RWPE1 (cell line): ENCODE results near the gene PHKG2.

Source experiments
- CTCF ChIA-PET: fragments of 350-600 bp; sonication (Branson Sonifier 250); formaldehyde crosslinking; extraction: SDS; loops from one replicate; lab custom pipeline; 2021; lab: Yijun Ruan, JAX
- POLR2A ChIA-PET: fragments of 400-600 bp; formaldehyde crosslinking; extraction: SDS; loops from one replicate; lab custom pipeline; 2020; ENCODE audit warnings: antibody characterized with exemption; ENCODE audit not compliant: low non-redundant PET; lab: Yijun Ruan, JAX
- DNase-seq: peaks from one replicate; pipeline ENCODE4 v3.0.0; 2012; ENCODE audit warnings: low spot score
- H3K27ac ChIP-seq: fragments of 450-650 bp; 2 replicates; pipeline ENCODE4 v1.5.1; 2017
- TF ChIP-seq, protein P1 (sequence below): fragments of 450-650 bp; conservative IDR thresholded peaks from 2 replicates; pipeline ENCODE4 v1.5.1; 2017; ENCODE audit warnings: low read depth, mild to moderate bottlenecking

The PHKG2 gene

DNA sequence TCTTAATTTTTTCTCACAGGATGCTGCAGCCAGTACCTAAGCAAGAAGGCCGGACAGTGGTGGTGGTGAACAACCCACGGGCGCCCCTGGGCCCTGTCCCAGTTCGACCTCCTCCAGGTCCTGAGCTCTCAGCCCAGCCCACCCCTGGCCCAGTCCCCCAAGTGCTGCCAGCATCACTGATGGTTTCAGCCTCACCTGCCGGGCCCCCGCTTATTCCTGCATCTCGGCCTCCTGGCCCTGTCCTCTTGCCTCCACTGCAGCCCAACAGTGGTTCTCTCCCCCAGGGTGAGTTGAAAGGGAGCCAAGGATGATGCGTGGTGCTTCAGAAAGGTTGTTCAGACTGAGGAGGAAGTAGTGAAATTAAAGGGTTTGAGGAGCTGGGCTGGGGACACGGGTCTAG lies 27.5 kb upstream of the PHKG2 start:
- CTCF ChIA-PET, result no interaction called here
- H3K27ac ChIP-seq, result no peak overlapping the region
- DNase-seq, result no peak
- POLR2A ChIA-PET, result no interaction called here
- TF ChIP-seq, protein P1, sequence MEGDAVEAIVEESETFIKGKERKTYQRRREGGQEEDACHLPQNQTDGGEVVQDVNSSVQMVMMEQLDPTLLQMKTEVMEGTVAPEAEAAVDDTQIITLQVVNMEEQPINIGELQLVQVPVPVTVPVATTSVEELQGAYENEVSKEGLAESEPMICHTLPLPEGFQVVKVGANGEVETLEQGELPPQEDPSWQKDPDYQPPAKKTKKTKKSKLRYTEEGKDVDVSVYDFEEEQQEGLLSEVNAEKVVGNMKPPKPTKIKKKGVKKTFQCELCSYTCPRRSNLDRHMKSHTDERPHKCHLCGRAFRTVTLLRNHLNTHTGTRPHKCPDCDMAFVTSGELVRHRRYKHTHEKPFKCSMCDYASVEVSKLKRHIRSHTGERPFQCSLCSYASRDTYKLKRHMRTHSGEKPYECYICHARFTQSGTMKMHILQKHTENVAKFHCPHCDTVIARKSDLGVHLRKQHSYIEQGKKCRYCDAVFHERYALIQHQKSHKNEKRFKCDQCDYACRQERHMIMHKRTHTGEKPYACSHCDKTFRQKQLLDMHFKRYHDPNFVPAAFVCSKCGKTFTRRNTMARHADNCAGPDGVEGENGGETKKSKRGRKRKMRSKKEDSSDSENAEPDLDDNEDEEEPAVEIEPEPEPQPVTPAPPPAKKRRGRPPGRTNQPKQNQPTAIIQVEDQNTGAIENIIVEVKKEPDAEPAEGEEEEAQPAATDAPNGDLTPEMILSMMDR, result no peak

DNA sequence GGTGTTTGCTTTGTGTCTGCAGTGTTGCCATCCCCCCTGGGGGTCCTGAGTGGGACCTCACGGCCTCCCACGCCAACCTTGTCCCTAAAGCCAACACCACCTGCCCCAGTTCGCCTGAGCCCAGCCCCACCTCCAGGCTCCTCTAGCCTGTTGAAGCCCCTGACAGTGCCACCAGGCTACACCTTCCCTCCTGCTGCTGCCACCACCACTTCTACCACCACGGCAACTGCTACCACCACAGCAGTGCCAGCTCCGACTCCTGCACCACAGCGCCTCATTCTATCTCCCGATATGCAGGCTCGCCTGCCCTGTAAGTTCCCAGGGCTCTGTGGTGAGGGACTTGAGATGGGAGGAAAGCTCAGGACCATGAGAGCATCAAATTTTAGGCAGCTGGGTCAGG lies 27.1 kb upstream of the PHKG2 start:
- POLR2A ChIA-PET, result no interaction called here
- no peak overlapping the region for H3K27ac ChIP-seq
- CTCF ChIA-PET, result no interaction called here
- TF ChIP-seq, protein P1, result no peak
- DNase-seq, result no peak

DNA sequence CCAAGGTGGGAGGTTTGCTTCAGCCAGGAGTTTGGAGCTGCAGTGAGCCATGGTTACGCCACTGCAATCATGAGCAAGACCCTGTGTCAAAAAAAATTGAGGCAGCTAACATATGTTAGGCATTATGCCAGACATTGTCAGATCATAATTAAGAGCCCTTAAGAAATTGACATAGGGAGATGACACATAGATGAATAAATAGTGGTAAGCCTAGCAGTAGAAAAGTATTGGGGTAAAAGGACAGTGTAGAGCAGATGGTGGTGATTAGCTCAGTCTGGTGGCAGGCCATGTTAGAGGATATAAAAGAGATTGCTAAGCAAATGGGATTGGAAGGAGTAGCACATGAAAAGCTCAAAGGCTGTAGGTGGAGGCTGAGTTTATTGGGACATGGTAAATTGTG lies 26.6 kb upstream of the PHKG2 start:
- TF ChIP-seq, protein P1, result no peak
- CTCF ChIA-PET, result no interaction called here
- no peak for DNase-seq
- POLR2A ChIA-PET, result no interaction called here
- H3K27ac ChIP-seq, result no peak overlapping the region

DNA sequence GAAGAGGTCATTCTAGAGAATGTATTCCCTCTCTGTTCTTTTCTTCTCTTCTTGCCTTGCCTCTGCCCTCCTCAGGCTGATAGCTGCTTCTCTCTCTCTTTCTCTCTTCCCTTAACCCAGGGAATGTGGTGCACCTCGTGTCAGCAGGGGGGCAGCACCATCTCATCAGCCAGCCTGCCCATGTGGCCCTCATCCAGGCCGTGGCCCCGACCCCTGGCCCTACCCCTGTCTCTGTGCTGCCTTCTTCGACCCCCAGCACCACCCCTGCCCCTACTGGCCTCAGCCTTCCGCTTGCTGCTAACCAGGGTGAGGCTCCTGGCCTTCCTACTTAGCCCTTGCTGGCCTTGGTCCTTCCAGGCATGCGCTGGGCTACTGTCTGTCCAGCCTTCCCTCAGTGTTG lies 25.8 kb upstream of the PHKG2 start:
- TF ChIP-seq, protein P1, result no peak
- ChIA-PET POLR2A (no interaction called here), CTCF (interaction anchor here (0.5 to 1.0 kb wide), 2 partner anchors 34 to 85 kb away, joined by 3 to 9 read pairs; no protein-coding TSS in a partner anchor)
- 0 out of 2 replicates have a peak overlapping the region, but pooled peaks have one; percentile 6 for H3K27ac ChIP-seq
- DNase-seq, result no peak

DNA sequence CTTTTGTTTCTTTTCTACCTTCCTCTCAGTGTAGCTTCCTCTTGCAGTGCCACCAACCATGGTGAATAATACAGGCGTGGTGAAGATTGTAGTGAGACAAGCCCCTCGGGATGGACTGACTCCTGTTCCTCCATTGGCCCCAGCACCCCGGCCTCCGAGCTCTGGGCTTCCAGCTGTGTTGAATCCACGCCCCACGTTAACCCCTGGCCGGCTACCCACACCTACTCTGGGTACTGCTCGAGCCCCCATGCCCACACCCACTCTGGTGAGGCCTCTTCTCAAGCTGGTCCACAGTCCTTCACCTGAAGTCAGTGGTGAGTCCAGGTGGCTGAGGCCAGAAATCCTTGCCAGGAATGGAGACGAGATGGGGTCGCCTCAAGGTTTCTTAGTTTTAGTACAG lies 25.3 kb upstream of the PHKG2 start:
- H3K27ac ChIP-seq, result peak overlapping the region; percentile 6; the same call in 1 of the 2 replicates
- no peak for DNase-seq
- POLR2A ChIA-PET, result no interaction called here
- TF ChIP-seq, protein P1, result no peak
- CTCF ChIA-PET, result interaction anchor here (0.5 to 1.0 kb wide), 2 partner anchors 34 to 85 kb away, joined by 3 to 9 read pairs; no protein-coding TSS in a partner anchor

DNA sequence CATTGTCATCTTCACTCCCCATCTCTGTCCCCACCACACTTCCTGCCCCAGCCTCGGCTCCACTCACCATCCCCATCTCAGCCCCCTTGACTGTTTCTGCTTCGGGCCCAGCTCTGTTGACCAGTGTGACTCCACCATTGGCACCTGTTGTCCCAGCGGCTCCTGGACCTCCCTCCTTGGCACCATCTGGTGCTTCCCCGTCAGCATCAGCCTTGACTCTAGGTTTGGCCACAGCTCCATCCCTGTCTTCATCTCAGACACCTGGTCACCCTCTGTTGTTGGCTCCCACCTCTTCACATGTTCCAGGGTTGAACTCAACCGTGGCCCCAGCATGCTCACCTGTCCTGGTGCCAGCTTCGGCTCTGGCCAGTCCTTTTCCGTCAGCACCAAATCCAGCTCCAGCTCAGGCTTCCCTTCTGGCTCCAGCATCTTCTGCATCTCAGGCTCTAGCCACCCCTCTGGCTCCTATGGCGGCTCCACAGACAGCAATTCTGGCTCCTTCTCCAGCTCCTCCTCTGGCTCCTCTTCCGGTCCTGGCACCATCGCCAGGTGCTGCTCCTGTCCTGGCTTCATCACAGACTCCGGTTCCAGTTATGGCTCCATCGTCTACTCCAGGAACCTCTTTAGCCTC lies 24.4 kb upstream of the PHKG2 start:
- ChIA-PET CTCF (interaction anchor here (0.7 kb wide), 1 partner anchor 552 kb away, joined by 5 read pairs; no protein-coding TSS in a partner anchor), POLR2A (no interaction called here)
- TF ChIP-seq, protein P1, result no peak
- H3K27ac ChIP-seq, result peak overlapping the region; percentile 19; the same call in 1 of the 2 replicates
- DNase-seq, result no peak
